HG03280 (cell line): ENCODE results near the gene USP17L22.
"Not testable (repeated sequence)": the region's sequence is repeated elsewhere in the genome, so short reads cannot be mapped to it uniquely, and the experiment has no call there.

Source experiments
- ATAC-seq: cut with Tn5 transposase; IDR thresholded peaks from one replicate; pipeline ENCODE4 v1.9.1; 2021; ENCODE audit warnings: mild to moderate bottlenecking, moderate library complexity; ENCODE audit not compliant: unreplicated experiment

Gene USP17L22

GRCh38 chr4:9267319-9267718 lies at the start of gene USP17L22:
TSS of gene USP17L22 (plus strand) at chr4:9267619. CDS start at chr4:9267619, 0 bp downstream.
- ATAC-seq, result not testable (repeated sequence)

GRCh38 chr4:9219852-9220251 lies 47.6 kb upstream of the USP17L22 start, which contains the start of gene USP17L12:
TSS of gene USP17L12 (plus strand) at chr4:9220152. CDS start at chr4:9220152, 0 bp downstream.
- not testable (repeated sequence) for ATAC-seq

- not testable (repeated sequence) for ATAC-seq
Measured at GRCh38 chr4:9224596-9224995, 42.8 kb upstream of the USP17L22 start, which contains the start of gene USP17L13. TSS of gene USP17L13 (plus strand) at chr4:9224896. CDS start at chr4:9224896, 0 bp downstream.

GRCh38 chr4:9230249-9230648 lies 37.2 kb upstream of the USP17L22 start:
- not testable (repeated sequence) for ATAC-seq

GRCh38 chr4:9234085-9234484 lies 33.3 kb upstream of the USP17L22 start, which contains the start of gene USP17L15:
TSS of gene USP17L15 (plus strand) at chr4:9234385. CDS start at chr4:9234385, 0 bp downstream.
- not testable (repeated sequence) for ATAC-seq

GRCh38 chr4:9238461-9238860 lies 29.0 kb upstream of the USP17L22 start:
- ATAC-seq, result not testable (repeated sequence)

- ATAC-seq, result not testable (repeated sequence)
Measured at GRCh38 chr4:9243579-9243978, 23.8 kb upstream of the USP17L22 start, which contains the start of gene USP17L17. TSS of gene USP17L17 (plus strand) at chr4:9243879. CDS start at chr4:9243879, 0 bp downstream.

GRCh38 chr4:9247953-9248680 lies 19.3 kb upstream of the USP17L22 start, which contains the start of gene USP17L18:
TSS of gene USP17L18 (plus strand) at chr4:9248630. CDS start at chr4:9248630, 0 bp downstream.
- ATAC-seq, result not testable (repeated sequence)

GRCh38 chr4:9253078-9253477 lies 14.3 kb upstream of the USP17L22 start, which contains the start of gene USP17L19:
TSS of gene USP17L19 (plus strand) at chr4:9253378. CDS start at chr4:9253378, 0 bp downstream.
- not testable (repeated sequence) for ATAC-seq

- ATAC-seq, result not testable (repeated sequence)
Measured at GRCh38 chr4:9257824-9258223, 9.6 kb upstream of the USP17L22 start, which contains the start of gene USP17L20. TSS of gene USP17L20 (plus strand) at chr4:9258124. CDS start at chr4:9258124, 0 bp downstream.

- not testable (repeated sequence) for ATAC-seq
Measured at GRCh38 chr4:9262572-9262971, 4.8 kb upstream of the USP17L22 start, which contains the start of gene USP17L21. TSS of gene USP17L21 (plus strand) at chr4:9262872. CDS start at chr4:9262872, 0 bp downstream.

GRCh38 chr4:9271719-9272118 lies 4.3 kb downstream of the USP17L22 start:
- ATAC-seq, result not testable (repeated sequence)
